ENCODE measurements around the gene PPP1R9B. TPM values are rescaled to one million over a fixed set of nuclear protein-coding genes. Genes with fewer than 3 reads are reported as not detected.

Gene PPP1R9B
- total and polyA plus RNA-seq, 2 of the 8 experiments (the other 6 are each of a cell fraction or from before 2014, with no cell fraction given): 5.2 to 13.1 TPM

DNA sequence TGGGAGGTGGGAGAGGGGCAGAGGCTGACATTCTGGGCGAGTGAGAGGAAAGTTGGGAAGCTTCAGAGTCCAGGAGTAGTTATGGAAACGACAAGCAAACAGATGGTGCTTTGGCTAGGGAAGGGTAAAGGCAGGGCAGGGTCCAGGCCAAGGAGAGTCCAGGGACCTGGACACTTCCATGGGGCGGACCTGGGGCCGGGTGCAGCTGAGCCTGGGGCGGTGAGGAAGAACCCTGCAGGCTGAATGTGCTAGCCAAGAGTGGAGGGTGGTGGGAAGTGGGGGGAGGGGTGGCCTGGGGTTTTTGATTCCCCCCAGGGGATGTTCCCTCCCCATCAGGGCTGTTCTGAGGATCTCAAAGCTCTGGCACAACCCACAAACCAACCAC lies 2.6 kb downstream of the PPP1R9B start (continued):
- no peak for TF ChIP-seq EP300 (IDR thresholded peaks at IDR 0.05; ENCODE audit: borderline replicate concordance in 1 of 2, low read depth in 2 of 2, low read length in 2 of 2)
- TF ChIP-seq HDAC6 (IDR thresholded peaks at IDR 0.05; ENCODE audit: low read depth, low read length): no peak
- TF ChIP-seq NANOG (IDR thresholded peaks at IDR 0.05; ENCODE audit: insufficient read depth, low read depth, low read length, poor library complexity, severe bottlenecking): no peak
- TF ChIP-seq TAF1 (IDR thresholded peaks at IDR 0.05; ENCODE audit: low read depth, low read length): no peak
